Activated T-cell treated with anti-CD3 and anti-CD28 coated beads for 24 hours (primary cell): ENCODE data around the gene SSRP1.
A peak's percentile ranks its signal among the peaks of the same experiment; 100 is the strongest.
"Not testable (repeated sequence)": the region's sequence is repeated elsewhere in the genome, so short reads cannot be mapped to it uniquely, and the experiment has no call there.

ENCODE experiments used
- DNase-seq: peaks from one replicate; pipeline ENCODE4 v3.0.0-alpha.2; 2020; ENCODE audit warnings: low read depth

The SSRP1 gene, protein sequence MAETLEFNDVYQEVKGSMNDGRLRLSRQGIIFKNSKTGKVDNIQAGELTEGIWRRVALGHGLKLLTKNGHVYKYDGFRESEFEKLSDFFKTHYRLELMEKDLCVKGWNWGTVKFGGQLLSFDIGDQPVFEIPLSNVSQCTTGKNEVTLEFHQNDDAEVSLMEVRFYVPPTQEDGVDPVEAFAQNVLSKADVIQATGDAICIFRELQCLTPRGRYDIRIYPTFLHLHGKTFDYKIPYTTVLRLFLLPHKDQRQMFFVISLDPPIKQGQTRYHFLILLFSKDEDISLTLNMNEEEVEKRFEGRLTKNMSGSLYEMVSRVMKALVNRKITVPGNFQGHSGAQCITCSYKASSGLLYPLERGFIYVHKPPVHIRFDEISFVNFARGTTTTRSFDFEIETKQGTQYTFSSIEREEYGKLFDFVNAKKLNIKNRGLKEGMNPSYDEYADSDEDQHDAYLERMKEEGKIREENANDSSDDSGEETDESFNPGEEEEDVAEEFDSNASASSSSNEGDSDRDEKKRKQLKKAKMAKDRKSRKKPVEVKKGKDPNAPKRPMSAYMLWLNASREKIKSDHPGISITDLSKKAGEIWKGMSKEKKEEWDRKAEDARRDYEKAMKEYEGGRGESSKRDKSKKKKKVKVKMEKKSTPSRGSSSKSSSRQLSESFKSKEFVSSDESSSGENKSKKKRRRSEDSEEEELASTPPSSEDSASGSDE

DNA sequence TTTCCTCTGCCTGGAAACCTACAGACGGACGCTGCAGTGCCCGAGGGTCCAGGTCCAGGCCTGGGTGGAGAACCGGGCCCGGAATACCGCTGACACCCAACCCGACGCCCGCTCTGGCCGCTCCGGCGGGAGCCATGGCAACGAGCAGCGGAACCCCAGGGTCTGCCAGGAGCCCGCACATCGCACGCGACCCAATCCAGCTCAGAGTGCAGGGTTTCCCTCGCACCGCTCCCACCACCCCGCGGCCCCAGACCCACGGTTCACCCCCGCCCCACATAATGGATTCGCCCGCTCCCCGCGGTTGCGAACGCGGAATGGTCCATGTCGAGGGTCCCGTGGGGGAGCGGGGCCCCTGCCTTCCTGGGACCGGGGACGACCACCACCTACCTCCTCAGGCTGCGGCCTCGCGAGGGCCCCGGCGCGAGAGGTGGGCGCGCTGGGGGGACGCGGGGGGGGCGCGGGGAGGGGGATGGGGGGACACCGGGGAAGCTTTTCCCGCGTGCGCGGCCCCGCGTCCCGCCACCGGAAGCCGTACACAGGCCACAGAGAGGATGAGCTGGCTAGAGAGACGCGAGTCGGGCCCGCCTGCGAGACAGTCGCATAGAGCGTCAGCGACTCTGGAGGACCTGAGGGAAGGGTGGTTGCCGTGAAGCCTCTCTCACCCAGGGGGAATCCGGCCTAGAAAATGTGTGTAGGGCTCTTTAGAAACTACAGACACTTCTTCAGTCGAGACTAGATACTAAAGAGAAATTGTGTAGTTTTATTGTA is at the start of gene SSRP1:
TSS of gene SSRP1 (minus strand) at position 550 of the 768 bp plus-strand sequence. CDS start 771 bp downstream, outside the sequence.
- peak; percentile 84 for DNase-seq

DNA sequence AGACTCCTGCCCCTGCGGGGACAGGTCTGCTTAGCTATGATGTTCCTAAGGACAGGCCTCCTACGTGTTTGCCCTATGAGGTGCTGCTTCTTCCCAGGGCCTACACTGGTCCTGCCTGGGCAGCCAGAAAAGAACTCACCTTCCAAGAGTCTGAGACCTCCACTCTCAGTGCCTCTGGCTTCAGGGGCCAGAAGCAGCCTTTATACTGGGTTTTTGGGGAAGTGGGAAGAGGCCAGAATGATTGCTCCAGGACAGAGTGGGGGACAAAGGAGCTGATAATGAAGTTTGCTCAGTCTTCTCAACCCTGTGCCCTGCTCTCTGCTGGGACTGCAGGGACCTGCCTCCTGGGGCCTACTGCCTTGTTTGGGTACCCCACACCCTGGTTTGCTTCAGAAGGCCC is 45.3 kb upstream of the SSRP1 start, which contains the start of gene PRG3:
TSS of gene PRG3 (minus strand) at position 176 of the 400 bp plus-strand sequence. CDS start 442 bp downstream, outside the sequence.
- DNase-seq = no peak

DNA sequence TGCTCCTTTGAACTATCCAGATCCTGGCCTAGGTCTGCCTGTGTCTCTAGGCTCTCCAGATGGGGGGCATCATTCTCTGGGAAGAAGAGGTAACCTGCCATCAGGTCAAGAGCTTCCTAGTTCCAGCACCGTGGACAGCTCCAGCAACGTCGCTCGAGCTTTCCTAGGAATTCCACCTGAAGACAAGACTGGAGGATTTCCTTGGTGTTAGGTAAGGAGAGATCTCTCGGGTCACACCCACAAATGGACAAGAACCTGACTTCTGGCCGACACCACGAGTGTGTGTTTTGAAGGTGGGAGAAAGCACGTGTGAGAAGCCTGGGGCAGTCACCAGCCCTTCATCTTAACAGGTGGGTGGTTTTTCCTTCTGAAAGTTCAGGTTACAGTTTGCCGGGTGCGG is 44.0 kb upstream of the SSRP1 start:
- no peak for DNase-seq

DNA sequence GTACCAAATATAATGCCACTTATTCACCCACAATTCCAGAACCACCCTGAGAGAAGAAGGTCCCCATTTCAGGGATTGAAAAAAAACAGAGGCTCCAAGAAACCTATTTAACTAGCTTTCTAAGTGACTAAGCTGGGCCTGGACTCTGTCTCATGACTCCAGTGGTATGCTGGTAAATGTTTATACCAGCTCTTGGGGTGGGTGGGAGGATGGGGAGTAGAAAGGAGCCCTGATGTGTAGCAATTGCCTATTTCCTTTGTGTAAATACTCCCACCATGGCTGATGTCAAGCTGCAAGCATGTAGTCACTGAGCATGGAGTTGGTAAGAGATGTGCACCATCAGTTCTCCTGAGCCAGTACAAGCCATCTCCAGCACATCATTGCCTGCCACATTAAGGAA is 42.5 kb upstream of the SSRP1 start:
- DNase-seq = no peak

DNA sequence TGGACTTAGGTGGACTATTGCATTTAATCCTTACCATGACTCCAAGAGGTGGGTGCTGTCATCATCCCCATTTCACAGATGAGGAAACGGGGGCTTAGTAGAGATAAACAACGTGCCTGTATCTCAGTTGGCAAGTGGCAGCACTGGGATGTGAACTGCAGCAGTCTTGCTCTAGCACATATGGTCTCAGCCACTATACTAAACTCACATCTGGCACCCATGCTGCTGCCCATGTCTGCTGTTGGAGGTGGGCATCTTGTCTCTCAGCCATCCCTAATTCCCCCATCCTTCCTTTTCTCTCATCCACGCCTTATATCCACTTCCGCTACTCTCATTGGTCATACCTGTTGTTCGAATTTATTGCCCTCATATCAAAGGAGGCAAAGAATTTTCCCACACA is 41.4 kb upstream of the SSRP1 start:
- DNase-seq = no peak

DNA sequence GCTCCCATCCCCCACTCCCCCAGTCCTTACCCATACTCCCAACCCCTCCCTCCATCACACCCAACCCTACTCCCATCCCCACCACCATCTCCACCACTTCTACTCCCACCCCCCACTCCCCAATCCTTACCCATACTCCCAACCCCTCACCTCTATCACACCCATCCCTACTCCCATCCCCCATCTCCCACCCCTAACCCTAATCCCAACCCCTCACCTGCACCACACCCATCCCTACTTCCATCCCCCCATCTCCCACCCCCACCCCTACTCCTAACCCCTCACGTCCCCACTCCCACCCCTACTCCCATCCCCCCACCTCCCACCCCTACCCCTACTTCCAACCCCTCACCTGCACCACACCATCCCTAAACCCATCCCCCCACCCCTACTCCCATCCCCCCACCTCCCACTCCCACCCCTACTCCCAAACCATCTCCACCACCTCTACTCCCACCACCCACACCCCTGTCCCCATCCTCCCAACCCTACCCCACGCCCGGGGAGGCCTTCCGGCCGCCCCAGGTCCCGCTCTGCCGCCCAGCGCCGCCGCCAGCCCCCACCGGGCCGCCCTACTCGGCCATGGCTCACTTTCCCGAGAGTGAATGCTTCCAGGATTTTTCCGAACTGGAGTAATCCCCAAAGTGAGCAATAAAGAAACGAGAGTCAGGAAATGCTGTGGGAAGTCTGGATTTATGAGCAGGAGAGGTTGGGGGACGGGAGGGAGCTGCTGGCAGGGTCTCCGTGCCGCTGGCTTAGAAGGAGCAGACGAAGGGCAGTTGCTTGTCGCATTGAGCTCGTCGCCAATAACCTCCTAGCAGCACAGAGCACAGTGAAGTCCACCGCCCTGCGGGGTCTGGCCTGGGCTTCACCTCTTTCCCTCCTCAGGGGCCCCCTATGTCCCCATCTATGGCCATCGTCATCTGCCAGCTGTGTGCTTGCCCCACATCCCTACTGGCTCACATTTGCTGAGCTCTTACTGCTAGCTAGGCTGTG is 40.7 kb upstream of the SSRP1 start:
- DNase-seq = no peak

DNA sequence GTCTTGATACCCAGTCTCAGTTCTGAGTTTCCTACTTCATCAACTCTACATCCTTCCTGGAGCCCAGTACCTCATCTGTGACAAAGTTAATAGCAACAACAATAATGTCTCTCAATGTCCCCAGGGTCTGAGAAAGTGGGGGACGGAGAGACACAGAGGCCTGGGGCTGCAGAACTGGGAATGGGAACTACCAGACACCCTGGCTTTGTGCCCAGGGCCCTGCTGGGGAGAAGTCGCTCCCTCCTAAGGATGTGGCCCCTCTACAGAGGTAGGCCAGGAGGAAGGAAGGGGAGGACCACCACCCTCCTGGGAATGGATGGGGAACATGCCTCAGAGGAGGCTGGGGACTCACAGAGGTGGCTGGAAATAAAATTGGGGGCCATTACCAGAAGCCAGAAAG is 39.8 kb upstream of the SSRP1 start:
- no peak for DNase-seq

DNA sequence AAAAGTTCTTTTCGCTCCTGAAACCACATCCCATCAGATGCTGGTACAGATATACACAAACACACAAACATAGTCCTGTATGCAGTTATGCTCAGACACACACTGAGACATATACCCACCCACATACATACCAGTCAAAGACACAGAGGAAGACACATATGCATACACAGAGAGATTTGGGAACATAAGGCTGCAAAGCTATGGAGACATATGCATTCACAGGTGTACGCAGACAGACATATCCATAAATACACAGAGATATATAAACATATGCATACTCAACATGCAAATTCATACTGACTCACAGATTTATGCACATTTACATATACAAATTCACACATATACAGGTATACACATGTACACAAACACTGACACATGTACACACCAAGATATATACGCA is 39.3 kb upstream of the SSRP1 start:
- DNase-seq = no peak

DNA sequence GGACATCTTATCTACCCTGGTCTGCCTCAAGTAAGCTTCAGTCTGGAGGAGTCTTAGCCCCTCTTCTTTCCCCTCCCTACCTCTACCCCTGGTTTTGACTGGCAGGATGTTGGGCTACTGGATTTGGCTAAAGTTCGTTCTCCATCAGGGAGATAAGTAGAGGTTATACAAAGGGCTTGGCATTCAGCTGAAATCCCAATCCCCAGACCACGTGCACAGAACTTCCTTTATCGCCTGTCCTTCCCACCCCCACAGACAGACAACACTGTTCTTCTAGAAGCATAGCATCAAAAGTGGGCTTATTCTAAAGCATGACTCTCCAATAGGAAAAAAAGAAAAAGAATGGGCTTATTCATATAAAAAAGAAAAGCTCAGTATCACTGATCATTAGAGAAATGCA is 37.5 kb upstream of the SSRP1 start:
- DNase-seq = no peak

DNA sequence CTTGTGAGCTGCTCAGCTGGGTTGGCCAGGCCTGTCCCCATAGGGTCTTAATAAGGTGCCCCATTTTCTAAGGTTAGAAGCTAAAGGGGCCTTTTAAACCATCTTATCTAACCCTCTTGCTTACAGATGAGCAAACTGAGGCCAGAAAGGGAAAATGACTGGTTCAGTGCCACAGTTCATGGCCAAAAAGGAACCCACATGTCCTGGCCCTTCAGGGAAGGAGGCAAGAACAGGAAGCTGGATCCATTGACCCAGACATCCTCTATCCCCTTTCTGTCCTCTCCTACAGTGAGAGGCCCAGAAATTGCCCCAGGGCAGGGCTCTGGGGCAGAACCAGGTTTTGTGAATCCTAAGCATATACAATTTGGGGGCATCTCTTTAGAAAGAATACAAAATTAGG is 35.2 kb upstream of the SSRP1 start:
- no peak for DNase-seq

DNA sequence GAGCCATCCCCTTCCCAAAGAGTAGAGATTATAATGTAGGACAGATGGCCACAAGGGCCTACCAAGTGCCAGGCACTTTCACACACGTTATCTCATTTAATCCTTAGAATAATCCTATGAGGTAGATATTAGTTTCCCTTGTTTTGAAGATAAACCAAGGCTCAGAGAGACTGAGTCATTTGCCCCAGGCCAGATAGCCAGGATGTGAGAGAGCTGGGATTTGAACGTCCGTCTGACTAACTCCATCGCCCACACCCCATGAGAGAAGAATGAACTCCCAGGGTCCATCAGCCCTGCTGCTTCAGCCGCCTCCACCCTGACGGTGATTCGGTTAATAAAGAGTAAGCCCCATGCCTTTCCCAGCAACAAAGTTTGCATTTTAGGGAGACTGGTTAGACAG is 34.6 kb upstream of the SSRP1 start:
- DNase-seq = no peak

DNA sequence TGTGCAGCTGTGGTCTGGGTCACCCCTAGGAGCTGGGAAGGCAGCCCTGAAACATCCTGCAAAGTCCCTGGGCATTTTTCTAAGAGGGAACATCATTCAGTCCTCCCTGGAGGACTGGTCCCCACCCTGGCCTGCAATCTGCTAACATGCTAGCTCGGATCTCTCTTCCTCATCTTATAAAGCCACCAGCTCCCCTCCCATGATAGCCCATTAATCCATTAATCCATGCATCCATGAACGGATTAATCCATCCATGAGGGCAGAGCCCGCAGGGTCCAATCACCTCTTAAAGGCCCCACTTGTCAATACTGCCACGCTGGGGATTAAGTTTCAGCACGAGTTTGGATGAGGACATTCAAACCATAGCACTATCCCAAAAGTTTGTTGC is 33.1 kb upstream of the SSRP1 start:
- no peak for DNase-seq

DNA sequence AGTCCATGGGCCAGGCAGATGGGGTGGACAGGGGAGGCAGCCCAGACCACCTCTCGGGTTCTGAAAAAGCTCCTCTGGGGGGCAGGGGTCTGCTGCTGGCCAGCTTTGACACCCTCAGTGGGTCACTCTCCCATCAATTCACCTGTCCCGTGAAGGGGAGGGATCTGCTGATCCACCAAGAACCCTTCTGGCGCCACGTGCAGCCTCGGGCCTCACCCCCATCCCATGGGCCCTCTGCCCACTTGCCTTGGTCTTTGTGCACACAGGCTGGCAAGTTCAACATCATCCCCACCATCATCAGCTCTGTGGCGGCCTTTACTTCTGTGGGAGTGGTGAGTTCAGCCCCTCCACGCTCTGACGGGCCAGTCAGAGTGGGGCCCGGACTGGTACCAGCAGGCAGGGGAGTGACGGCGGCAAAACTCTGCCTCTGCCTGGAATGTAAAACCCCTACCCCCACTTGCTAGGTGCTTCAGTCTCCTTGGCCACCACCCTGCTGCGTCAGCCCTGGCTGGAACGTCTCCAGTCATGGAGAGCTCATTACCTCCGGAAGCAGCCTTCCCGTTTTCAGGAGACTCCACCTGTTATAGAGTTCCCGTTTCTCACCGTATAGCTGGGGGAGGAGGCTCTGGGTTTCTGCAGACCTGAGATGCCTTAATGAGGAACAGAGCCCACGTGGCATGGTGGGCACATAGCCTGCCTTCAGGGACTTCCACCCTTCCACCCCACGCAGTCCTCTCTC is 32.6 kb upstream of the SSRP1 start:
- DNase-seq = no peak

DNA sequence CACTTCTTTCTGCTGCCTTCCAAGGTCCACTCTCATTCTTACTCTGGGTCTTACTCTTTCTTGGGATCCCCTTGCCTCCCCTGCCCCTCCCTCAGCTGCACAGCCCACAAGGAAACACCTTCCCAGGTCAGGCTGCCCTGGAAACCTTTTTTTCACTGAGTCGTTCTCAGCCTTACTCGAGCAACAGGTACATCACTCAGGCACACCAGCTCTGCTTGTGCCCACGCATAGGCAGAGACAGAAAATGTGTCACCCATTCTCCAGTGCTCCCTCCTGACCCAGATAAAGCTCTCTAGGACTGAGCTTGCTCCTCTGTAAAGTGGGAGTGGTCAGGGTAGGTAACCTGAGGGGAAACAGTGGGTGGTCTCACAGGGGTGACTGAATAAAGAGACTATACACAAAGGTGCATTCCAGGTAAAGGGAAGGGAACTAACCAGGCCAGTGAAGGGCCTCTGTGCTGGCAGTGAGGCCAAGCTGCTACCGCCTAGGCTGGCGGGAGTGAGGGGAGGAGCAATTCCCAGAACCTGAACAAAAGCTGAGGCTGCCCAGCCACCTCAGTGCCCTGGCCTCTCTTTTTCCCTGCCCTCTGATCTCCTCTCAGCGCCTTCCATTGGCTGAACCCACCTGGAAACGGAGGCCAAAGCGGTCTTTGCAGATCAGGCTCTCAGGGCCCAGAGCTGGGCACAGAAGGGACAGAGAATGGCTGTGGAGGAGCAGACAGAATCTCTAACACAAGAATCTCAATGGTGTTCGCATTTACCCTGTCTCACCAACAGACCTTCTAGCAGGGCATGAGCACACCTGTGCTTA is 29.4 kb upstream of the SSRP1 start:
- no peak for DNase-seq

DNA sequence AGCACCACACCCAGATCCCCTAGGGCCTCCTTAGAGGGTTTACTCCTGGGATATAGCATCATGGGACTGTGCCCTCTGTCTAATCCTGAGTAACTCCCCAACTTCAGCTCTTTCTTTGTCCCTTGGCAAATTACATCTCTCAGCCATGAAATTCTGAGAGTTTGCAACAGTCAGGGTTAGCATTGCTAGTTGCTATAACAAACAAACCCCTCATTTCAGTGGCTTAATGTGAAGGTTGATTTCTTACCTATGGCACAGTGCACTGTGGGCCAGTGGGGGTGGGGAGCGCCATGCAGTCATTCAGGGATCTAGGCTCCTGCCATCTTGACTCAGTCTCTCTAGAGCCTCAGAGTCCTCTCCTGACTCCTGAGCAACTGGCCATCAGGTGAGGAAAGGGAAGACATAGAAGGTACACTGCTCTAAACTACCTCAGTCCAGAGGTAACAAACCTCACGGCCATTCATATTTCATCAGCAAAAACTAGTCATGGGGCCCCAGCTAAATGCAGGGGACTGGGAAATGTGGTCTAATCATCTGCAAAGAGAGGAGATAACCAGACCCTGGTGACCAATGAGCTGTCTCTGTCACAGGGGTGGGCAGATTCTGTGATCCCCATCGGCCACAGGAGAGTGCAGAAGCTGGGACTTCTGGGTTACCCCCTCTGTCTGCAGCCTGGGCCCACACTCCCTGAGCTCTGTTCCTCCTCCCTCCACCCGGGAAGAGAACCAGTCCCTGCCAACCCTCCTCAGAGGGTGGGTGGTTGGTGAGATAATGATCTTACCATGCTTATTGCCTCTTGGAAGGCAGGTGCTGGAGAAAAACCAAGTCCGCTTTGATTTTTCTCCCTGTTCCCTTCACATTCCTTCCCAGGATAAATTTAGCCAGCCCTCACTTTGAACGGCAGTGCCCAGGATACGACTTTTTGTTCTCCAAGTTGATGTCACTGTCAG is 27.7 kb upstream of the SSRP1 start:
- DNase-seq = no peak

DNA sequence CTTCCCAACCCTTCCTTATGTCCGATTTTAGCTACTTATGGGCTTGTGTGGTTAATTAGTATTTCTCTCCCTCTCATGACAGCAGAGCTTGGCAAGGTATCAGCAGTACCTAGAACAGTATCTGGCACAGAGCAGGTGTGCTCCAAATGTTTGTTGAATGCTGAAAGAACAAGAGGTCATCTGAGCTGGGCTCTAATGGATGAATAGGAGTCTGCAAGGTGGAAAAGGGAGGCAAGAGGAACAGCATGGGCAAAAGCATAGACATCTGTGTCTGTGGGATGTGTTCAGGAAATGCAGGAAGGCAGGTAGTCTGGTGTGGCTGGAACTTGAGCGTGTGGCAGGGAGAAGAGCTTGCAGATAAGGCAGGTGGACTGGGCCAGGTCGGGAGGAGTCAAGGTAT is 26.2 kb upstream of the SSRP1 start:
- DNase-seq = no peak

DNA sequence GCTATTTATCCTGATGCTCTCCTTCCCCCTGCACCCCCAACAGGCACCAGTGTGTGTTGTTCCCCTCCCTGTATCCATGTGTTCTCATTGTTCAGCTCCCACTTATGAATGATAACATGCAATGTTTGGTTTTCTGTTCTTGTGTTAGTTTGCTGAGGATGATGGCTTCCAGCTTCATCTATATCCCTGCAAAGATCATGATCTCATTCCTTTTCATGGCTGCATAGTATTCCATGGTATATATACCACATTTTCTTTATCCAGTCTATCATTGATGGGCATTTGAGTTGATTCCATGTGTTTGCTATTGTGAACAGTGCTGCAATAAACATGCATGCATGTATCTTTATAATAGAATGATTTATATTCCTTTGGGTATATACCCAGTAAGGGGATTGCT is 25.7 kb upstream of the SSRP1 start:
- DNase-seq = not testable (repeated sequence)

DNA sequence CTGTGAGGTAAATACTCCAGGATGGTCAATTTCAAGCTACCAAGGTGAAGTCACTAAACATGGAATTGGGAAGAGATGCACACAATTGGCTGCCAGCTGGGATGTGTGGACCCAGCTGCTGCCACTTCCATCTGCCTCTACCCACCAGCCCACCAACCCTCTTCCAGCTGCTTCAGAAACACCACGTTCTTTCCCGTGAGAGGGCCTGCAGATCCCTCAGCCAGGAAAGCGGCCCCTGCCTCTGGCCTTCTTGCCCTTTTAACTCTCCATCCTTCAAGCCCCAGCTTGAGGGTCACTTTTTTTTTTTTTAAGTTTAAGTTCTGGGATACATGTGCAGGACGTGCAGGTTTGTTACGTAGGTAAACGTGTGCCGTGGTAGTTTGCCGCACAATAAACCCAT is 25.3 kb upstream of the SSRP1 start:
- no peak for DNase-seq
